ENCODE measurements around the gene INF2.

DNA sequence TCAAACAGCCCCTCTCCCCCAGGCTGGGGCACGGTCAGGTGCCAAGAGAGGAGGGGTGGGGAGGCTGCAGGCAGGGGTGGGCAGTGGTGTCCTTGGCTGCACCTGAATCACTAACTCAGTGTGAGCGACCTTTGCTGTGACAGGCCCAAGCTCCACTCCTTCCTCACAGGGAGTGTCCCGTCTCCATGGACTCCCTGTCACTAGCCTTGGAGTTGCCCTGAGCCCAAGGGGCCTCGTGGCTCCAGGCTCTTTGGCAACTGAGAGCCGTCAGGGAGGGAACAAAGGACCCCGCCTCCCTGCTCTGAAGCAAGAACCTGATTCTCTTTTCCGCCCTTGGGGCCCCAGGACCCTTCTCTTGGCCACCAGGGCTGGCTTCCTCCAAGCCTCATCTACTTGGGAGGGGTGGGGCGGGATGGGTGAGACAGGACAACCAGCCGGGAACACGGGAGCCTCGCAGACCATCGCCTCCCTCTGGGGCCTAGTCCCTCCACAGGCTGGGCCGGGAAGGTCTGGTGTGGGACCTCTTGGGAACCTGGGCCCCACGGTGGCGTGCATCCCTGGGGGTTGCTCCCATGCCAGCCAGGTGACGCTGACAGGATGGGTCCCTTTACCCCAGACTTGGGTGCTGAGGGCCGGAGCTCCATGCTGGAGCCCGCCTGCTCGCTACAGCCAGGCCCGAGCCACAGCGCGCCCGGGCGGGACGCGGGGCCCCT lies 33.7 kb downstream of the INF2 start:
- TF ChIP-seq, protein P1, sequence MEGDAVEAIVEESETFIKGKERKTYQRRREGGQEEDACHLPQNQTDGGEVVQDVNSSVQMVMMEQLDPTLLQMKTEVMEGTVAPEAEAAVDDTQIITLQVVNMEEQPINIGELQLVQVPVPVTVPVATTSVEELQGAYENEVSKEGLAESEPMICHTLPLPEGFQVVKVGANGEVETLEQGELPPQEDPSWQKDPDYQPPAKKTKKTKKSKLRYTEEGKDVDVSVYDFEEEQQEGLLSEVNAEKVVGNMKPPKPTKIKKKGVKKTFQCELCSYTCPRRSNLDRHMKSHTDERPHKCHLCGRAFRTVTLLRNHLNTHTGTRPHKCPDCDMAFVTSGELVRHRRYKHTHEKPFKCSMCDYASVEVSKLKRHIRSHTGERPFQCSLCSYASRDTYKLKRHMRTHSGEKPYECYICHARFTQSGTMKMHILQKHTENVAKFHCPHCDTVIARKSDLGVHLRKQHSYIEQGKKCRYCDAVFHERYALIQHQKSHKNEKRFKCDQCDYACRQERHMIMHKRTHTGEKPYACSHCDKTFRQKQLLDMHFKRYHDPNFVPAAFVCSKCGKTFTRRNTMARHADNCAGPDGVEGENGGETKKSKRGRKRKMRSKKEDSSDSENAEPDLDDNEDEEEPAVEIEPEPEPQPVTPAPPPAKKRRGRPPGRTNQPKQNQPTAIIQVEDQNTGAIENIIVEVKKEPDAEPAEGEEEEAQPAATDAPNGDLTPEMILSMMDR (conservative IDR thresholded peaks at IDR 0.05 in 1 of 2, IDR thresholded peaks at IDR 0.05 in 1 of 2; ENCODE audit: extremely low read depth in 1 of 2, insufficient read depth in 1 of 2, low read depth in 1 of 2, low read length in 2 of 2) = no peak
- TF ChIP-seq EZH2 (IDR thresholded peaks at IDR 0.05; ENCODE audit: borderline replicate concordance, low read length) = no peak

Measured in mammary epithelial cell (primary cell).